Thyroid gland (tissue), 4 donors: ENCODE measurements around the gene FUT3.

Experiments used
- POLR2A ChIP-seq, 2 donors: fragments of 450-650 bp; IDR thresholded peaks; one replicate each; pipeline ENCODE4 v1.6.1; 2017; ENCODE audit warnings: antibody characterized with exemption in 2 of 2, mild to moderate bottlenecking in 2 of 2, moderate library complexity in 1 of 2
- TF ChIP-seq, protein P1 (sequence below), 6 experiments: fragments of 200-600 bp in 3 of 6; fragments of 450-650 bp in 3 of 6; sonication (generic) in 3 of 6; IDR thresholded peaks; one replicate each; pipeline ENCODE4 v1.5.1; 2016 to 2019; ENCODE audit warnings: antibody characterized with exemption in 6 of 6, mild to moderate bottlenecking in 2 of 6, inconsistent platforms in 1 of 6, moderate library complexity in 1 of 6

DNA sequence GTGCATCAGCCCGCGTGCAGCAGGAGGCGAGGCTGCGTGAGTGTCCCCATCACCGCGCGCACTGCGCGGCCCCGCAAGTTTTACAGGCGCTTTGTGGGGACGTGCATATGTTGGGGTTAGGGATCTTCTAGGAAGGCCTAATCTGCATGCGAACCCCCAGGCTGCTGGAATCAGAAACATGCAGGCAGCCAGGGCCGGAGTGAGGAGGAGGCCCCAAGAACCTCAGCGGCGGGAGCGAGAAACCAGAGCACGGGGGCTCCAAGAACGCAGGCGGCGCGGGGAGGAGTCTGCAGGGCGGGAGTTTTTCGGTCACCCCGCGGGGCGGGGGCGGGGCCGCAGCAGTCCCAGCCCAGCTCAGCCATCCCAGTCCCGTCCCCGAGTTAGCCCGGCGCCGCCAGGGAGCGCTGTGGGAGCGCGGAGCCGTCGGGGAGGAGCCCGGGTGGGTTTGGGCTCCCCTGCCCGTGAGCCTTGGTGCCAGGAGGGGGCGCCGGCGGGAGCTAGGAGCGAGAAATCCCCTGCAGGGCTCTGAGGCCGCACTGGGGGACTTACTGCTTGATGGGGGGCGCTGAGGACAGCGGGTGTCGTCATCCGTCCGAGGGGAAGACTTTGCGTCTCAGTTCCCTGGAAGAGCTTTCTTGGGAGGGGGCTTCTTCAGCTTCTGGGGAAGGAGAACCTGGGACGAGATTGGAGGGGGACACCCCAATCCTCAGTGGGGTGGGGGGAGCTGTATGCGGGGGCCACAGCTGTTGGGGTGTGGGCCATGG is 47.3 kb downstream of the FUT3 start:
- TF ChIP-seq, protein P1, sequence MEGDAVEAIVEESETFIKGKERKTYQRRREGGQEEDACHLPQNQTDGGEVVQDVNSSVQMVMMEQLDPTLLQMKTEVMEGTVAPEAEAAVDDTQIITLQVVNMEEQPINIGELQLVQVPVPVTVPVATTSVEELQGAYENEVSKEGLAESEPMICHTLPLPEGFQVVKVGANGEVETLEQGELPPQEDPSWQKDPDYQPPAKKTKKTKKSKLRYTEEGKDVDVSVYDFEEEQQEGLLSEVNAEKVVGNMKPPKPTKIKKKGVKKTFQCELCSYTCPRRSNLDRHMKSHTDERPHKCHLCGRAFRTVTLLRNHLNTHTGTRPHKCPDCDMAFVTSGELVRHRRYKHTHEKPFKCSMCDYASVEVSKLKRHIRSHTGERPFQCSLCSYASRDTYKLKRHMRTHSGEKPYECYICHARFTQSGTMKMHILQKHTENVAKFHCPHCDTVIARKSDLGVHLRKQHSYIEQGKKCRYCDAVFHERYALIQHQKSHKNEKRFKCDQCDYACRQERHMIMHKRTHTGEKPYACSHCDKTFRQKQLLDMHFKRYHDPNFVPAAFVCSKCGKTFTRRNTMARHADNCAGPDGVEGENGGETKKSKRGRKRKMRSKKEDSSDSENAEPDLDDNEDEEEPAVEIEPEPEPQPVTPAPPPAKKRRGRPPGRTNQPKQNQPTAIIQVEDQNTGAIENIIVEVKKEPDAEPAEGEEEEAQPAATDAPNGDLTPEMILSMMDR (IDR thresholded peaks at IDR 0.05): peak; percentile 60 to 94 (median 84)
- no peak for TF ChIP-seq POLR2A (IDR thresholded peaks at IDR 0.05)
